Ovary (tissue), 9 donors: ENCODE results near the gene NRXN3. TPM values are rescaled to one million over a fixed set of nuclear protein-coding genes. Genes with fewer than 3 reads are reported as not detected.

ENCODE experiments used
- DNase-seq, 5 donors: peaks; one replicate each; pipeline ENCODE4 v3.0.0-alpha.2; 2019 to 2020
- H3K27ac ChIP-seq, 2 donors: fragments of 200-600 bp; one replicate each; pipeline versions ENCODE4 v1.5.1 to v1.8.0; 2019 to 2022
- H3K27me3 ChIP-seq: fragments of 200-600 bp; one replicate; pipeline ENCODE4 v1.8.0; 2022
- H3K36me3 ChIP-seq: fragments of 200-600 bp; sonication (generic); one replicate; pipeline ENCODE4 v1.5.1; 2019
- H3K4me1 ChIP-seq: one replicate; pipeline ENCODE4 v1.8.1; 2013; ENCODE audit warnings: mild to moderate bottlenecking, moderate library complexity; ENCODE audit not compliant: insufficient read depth
- H3K4me3 ChIP-seq: fragments of 200-600 bp; sonication (generic); one replicate; pipeline ENCODE4 v1.5.1; 2017
- H3K9me3 ChIP-seq, 2 donors: fragments of 200-600 bp in 1 of 2; sonication (generic) in 1 of 2; one replicate each; pipeline versions ENCODE4 v1.5.1 to v1.8.1; 2013 to 2019; ENCODE audit warnings: mild to moderate bottlenecking in 1 of 2, moderate library complexity in 1 of 2
- EP300 ChIP-seq: sonication (generic); formaldehyde crosslinking; IDR thresholded peaks from one replicate; pipeline ENCODE4 v1.6.1; 2017; ENCODE audit warnings: antibody characterized with exemption
- POLR2A ChIP-seq: fragments of 450-650 bp; IDR thresholded peaks from one replicate; pipeline ENCODE4 v1.6.1; 2017; ENCODE audit warnings: antibody characterized with exemption, mild to moderate bottlenecking, moderate library complexity
- WGBS, 3 donors: extraction: QIAGEN DNeasy Blood & Tissue Kit in 1 of 3; methylation state at CpG; one replicate each; pipeline versions ENCODE4 v1.1.5 to v1.1.7; 2013 to 2017; 5-methylcytosine and 5-hydroxymethylcytosine counted together
- intact Hi-C, 4 donors: fragments of 100-400 bp; cut with DNase I; formaldehyde crosslinking; loops; one replicate each; pipeline versions ENCODE4 v1.11.0 to v1.15.1; 2022 to 2023
- polyA plus RNA-seq, 2 donors: library from polyadenylated mRNA; stranded (reverse); fragments of 200-250 nt in 1 of 2; fragments of 350-450 nt in 1 of 2; fragmentation: Illumina TruSeq in 1 of 2; extraction: RNeasy Lipid Tissue Mini Kit (QIAGEN cat#74804) in 1 of 2; gene quantifications; one replicate each; pipeline ENCODE4 v1.2.3, GENCODE V29; 2013 to 2014
- total RNA-seq, 7 donors: library from RNA; depleted of rRNA in 2 of 7; stranded (reverse); fragments of >200 nt in 2 of 7; fragmentation: NEBNext Ultra II Directional in 3 of 7; extraction: Animal tissue kit (Norgen Biotek cat#: 25700) in 3 of 7; gene quantifications; one replicate each; pipeline versions ENCODE4 v1.1.0 to v1.2.4, GENCODE V29; 2016 to 2023
- TF ChIP-seq, protein P1 (sequence below), 3 donors: fragments of 450-650 bp in 2 of 3; fragments of 200-600 bp in 1 of 3; IDR thresholded peaks; one replicate each; pipeline versions ENCODE4 v1.5.1 to v1.8.0; 2016 to 2022; ENCODE audit warnings: antibody characterized with exemption in 3 of 3, mild to moderate bottlenecking in 1 of 3
- donor health status: DM: no; HTN: no; CAD: no; lungs with moderate emphysema.
- donor health status: DM: no; HTN: no; CAD: no.
- donor health status: Bipolar disorder and iron deficiency.
- donor health status: DM: yes; HTN: yes; CAD: no.
- donor health status: DM: no; HTN: no; CAD: no.
- donor health status: DM: yes; HTN: yes; CAD: no.

NRXN3 gene
- total and polyA plus RNA-seq, 9 donors = 0.28 to 6.2 (median 0.82) TPM

- no peak for TF ChIP-seq EP300
- TF ChIP-seq, protein P1, sequence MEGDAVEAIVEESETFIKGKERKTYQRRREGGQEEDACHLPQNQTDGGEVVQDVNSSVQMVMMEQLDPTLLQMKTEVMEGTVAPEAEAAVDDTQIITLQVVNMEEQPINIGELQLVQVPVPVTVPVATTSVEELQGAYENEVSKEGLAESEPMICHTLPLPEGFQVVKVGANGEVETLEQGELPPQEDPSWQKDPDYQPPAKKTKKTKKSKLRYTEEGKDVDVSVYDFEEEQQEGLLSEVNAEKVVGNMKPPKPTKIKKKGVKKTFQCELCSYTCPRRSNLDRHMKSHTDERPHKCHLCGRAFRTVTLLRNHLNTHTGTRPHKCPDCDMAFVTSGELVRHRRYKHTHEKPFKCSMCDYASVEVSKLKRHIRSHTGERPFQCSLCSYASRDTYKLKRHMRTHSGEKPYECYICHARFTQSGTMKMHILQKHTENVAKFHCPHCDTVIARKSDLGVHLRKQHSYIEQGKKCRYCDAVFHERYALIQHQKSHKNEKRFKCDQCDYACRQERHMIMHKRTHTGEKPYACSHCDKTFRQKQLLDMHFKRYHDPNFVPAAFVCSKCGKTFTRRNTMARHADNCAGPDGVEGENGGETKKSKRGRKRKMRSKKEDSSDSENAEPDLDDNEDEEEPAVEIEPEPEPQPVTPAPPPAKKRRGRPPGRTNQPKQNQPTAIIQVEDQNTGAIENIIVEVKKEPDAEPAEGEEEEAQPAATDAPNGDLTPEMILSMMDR (IDR thresholded peaks at IDR 0.05) = no peak
- no peak for TF ChIP-seq POLR2A
- intact Hi-C loops = no loop called here
- Histone ChIP-seq H3K36me3 (no peaks in the 10 kb centered on the region), H3K4me1 (no peaks in the 10 kb centered on the region), H3K27ac (no peak overlapping the region), H3K27me3 (no peaks in the 10 kb centered on the region), H3K9me3 (no peaks in the 10 kb centered on the region), H3K4me3 (no peak overlapping the region)
- 26 to 45% (median 27%) methylated on average over 7 of the region's 7 CpGs for WGBS, 3 donors
- no peak for DNase-seq
These were observed 867.4 kb downstream of the NRXN3 start for GRCh38 chr14:79037593-79037992.

GRCh38 chr14:79040790-79041189 lies 870.6 kb downstream of the NRXN3 start:
- Histone ChIP-seq H3K9me3 (no peaks in the 10 kb centered on the region), H3K27me3 (no peaks in the 10 kb centered on the region), H3K4me3 (no peak overlapping the region), H3K4me1 (no peaks in the 10 kb centered on the region), H3K27ac (no peak overlapping the region), H3K36me3 (no peaks in the 10 kb centered on the region)
- intact Hi-C loops = no loop called here
- 97 to 100% (median 98%) methylated on average over 1 of the region's 1 CpG for WGBS, 3 donors
- DNase-seq = no peak
- TF ChIP-seq, protein P1 (IDR thresholded peaks at IDR 0.05) = no peak
- TF ChIP-seq POLR2A = no peak
- TF ChIP-seq EP300 = no peak

DNA sequence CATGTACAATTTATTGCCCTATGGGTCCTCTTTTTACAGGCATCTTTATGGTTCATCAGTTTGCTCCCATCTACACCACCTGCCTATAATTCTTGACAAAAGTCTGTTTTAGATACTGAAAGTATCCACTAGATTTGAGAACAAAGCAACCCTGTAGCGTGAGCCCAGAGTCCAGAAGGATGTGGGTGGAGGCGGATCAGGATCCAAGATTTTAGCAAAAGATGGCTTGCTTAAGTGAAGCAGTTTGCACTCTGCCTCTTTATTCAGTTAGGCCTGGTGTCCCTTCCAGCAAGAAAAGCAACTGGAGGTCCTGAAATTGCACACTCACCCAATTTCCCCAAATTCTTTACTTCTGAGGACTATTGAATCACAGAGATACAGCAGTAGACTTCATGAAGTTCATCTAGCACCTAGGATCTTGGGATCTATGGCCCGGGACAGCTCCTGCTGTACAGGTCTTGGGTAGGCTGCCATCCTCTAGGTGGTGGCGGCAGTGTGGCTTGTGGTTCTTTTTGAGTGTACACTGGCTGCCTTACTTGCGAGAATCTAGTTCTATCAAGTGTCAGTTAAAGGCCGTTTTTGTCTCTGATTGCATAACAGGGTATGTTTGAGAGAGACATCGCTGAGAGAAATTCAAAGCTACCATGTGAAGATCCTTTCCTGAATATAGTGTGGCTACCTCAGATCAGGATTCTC lies 873.2 kb downstream of the NRXN3 start:
- H3K36me3 ChIP-seq = no peaks in the 10 kb centered on the region
- DNase-seq = no peak
- H3K27ac ChIP-seq = no peak overlapping the region
- WGBS, 3 donors = 90 to 97% (median 90%) methylated on average over 7 of the region's 7 CpGs
- H3K4me1 ChIP-seq = no peaks in the 10 kb centered on the region
- intact Hi-C loops = no loop called here
- H3K27me3 ChIP-seq = no peaks in the 10 kb centered on the region
- no peak overlapping the region for H3K4me3 ChIP-seq
- TF ChIP-seq POLR2A (no peak), EP300 (no peak)
- TF ChIP-seq, protein P1 (IDR thresholded peaks at IDR 0.05) = no peak
- H3K9me3 ChIP-seq = no peaks in the 10 kb centered on the region

DNA sequence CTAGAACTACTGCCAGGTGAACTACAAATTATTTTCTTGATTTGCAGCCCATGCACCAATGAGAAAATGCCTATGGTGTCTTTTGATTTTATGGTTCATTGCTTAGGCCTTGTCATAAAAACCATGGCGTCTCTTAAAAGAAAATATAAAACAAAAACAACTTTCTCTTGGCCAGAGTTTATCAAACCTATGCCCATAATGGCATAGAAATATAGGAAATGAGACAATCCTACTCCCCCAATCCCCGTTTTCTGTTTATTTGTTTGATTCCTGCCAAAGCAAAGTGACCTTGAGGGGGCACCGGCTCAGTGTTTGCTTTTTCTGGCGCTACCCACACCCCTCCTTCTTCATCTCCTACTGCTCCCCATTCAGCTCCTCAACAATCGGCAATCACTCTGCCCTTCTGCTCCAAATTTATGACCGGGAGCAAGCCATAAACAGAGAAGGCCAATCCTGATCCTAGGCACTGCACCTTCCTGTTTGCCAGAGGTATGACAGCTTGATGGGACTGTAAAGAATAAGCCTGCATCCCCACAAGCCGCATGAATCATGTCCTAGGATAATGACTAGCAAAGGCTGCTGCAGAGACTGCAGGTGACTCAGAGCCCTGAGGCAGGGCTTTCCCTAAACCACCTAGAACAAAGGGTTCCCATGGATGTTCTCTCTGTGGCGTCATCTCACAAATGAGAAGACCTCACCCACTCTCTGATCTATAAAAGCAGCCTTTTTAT lies 874.9 kb downstream of the NRXN3 start:
- TF ChIP-seq POLR2A = no peak
- TF ChIP-seq EP300 = no peak
- TF ChIP-seq, protein P1 (IDR thresholded peaks at IDR 0.05) = no peak

More for the DNA sequence above, 874.9 kb downstream of the NRXN3 start:
- H3K36me3 ChIP-seq = no peaks in the 10 kb centered on the region
- no peaks in the 10 kb centered on the region for H3K27me3 ChIP-seq
- 32 to 40% (median 32%) methylated on average over 8 of the region's 8 CpGs for WGBS, 3 donors
- H3K9me3 ChIP-seq = no peaks in the 10 kb centered on the region
- no peaks in the 10 kb centered on the region for H3K4me1 ChIP-seq
- H3K4me3 ChIP-seq = no peak overlapping the region
- no peak overlapping the region for H3K27ac ChIP-seq
- intact Hi-C loops = no loop called here
- DNase-seq = no peak
